NOMO-1 treated with DMSO at 0.1 percent for 48 hours (cell line): ENCODE results near the gene SLC25A4.
A peak's percentile ranks its signal among the peaks of the same experiment; 100 is the strongest.
"Not testable (repeated sequence)": the region's sequence is repeated elsewhere in the genome, so short reads cannot be mapped to it uniquely, and the experiment has no call there.

Source experiments
- DNase-seq: peaks from one replicate; lab custom pipeline; 2025; ENCODE audit not compliant: unreplicated experiment; lab: John Stamatoyannopoulos, UW

The SLC25A4 gene

GRCh38 chr4:185142912-185143600 lies at the start of gene SLC25A4:
Gene SLC25A4 (plus strand): TSS chr4:185143266. CDS start chr4:185143373, 107 bp downstream.
- DNase-seq: peak; percentile 63

- no peak for DNase-seq
Observed at GRCh38 chr4:185093603-185094002, 49.5 kb upstream of the SLC25A4 start.

GRCh38 chr4:185096032-185096653 lies 46.9 kb upstream of the SLC25A4 start:
- peak; percentile 48 for DNase-seq

GRCh38 chr4:185098474-185098873 lies 44.6 kb upstream of the SLC25A4 start:
- DNase-seq: no peak

- no peak for DNase-seq
Observed at GRCh38 chr4:185099024-185099682, 43.9 kb upstream of the SLC25A4 start.

GRCh38 chr4:185099940-185100339 lies 43.1 kb upstream of the SLC25A4 start:
- DNase-seq: no peak

- DNase-seq: no peak
Observed at GRCh38 chr4:185100423-185100822, 42.6 kb upstream of the SLC25A4 start.

- no peak for DNase-seq
Observed at GRCh38 chr4:185101354-185101890, 41.6 kb upstream of the SLC25A4 start.

- no peak for DNase-seq
Observed at GRCh38 chr4:185104733-185105132, 38.3 kb upstream of the SLC25A4 start.

- DNase-seq: no peak
Observed at GRCh38 chr4:185106353-185106752, 36.7 kb upstream of the SLC25A4 start.

GRCh38 chr4:185107574-185107973 lies 35.5 kb upstream of the SLC25A4 start:
- not testable (repeated sequence) for DNase-seq

- DNase-seq: no peak
Observed at GRCh38 chr4:185108185-185108584, 34.9 kb upstream of the SLC25A4 start.

GRCh38 chr4:185108669-185109068 lies 34.4 kb upstream of the SLC25A4 start:
- DNase-seq: no peak

GRCh38 chr4:185109736-185110135 lies 33.3 kb upstream of the SLC25A4 start:
- DNase-seq: no peak

- no peak for DNase-seq
Observed at GRCh38 chr4:185110375-185110823, 32.7 kb upstream of the SLC25A4 start.

- peak; percentile 31 for DNase-seq
Observed at GRCh38 chr4:185112104-185112503, 31.0 kb upstream of the SLC25A4 start.

- no peak for DNase-seq
Observed at GRCh38 chr4:185113340-185113739, 29.7 kb upstream of the SLC25A4 start.

- DNase-seq: no peak
Observed at GRCh38 chr4:185115827-185116232, 27.2 kb upstream of the SLC25A4 start.

- DNase-seq: no peak
Observed at GRCh38 chr4:185117300-185117934, 25.6 kb upstream of the SLC25A4 start.

- DNase-seq: no peak
Observed at GRCh38 chr4:185118876-185119275, 24.2 kb upstream of the SLC25A4 start.

- not testable (repeated sequence) for DNase-seq
Observed at GRCh38 chr4:185119467-185119866, 23.6 kb upstream of the SLC25A4 start.
